ENCODE measurements around the gene MAPK7. TPM values are rescaled to one million over a fixed set of nuclear protein-coding genes. Genes with fewer than 3 reads are reported as not detected.
A peak's percentile ranks its signal among the peaks of the same experiment; 100 is the strongest.

MAPK7 gene
- total and polyA plus RNA-seq, 9 of the 15 experiments (the other 6 are each of a cell fraction or from before 2014, with no cell fraction given) = 0.46 to 7.5 (median 2.5) TPM

DNA sequence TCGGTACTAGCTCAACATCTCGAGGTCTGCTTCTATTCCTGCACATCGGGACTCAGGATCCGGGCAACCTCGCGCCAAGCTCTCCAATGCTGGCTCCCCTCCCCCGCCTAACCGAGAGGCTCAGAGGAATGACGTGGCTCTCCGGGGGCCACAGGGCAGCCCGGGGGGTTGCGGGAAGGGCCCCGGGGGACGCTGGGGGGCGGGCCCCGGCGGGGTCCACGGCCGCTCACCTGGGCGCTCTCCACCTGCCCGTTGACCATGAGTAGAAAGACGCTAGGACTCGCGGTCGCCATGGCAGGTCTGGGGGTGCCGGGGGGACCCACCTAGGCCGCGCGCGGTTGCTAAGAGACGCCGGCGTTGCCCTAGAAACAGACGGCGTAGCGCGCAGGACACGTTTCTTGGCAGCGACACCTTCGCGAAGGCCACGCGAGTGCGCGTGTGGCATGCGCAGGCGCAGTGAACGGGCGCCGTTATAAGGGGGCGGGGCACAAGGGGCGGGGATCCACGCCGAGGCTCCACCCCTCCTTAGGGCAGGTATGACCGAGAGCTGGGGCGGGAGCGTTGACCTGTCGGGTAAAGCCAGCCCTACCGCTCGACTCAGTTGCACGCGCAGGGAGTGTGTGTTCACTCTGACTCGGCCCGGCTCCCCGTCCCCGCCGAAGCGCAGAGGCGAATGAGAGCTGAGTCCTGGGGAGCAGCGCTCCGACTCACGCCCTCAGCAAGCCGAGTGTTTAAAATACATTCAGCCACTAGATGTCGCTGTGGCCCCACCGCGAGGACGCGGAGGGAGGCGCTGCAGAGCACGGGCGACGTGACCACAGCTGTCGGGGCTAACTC is 15.8 kb upstream of the MAPK7 start, which contains the start of gene B9D1 (continued):
- TF ChIP-seq ZNF263 (CRISPR knock-in tag; IDR thresholded peaks at IDR 0.05; ENCODE audit: borderline replicate concordance) (peak; percentile 64), ETV1 (tag; conservative IDR thresholded peaks at IDR 0.05; ENCODE audit: low read depth) (no peak), GABPB1 (CRISPR knock-in tag; IDR thresholded peaks at IDR 0.05) (peak; percentile 66), HMG20A (CRISPR knock-in tag; conservative IDR thresholded peaks at IDR 0.05) (no peak), NCOA4 (IDR thresholded peaks at IDR 0.05; ENCODE audit: partially characterized antibody) (no peak), SRF (CRISPR knock-in tag; IDR thresholded peaks at IDR 0.05) (no peak), ZNF316 (IDR thresholded peaks at IDR 0.05) (no peak), FOXJ2 (tag; IDR thresholded peaks at IDR 0.05) (peak; percentile 62; the same call in 1 of the 2 replicates), LEF1 (IDR thresholded peaks at IDR 0.05) (no peak), NCOR1 (IDR thresholded peaks at IDR 0.05) (no peak), ZNF785 (CRISPR knock-in tag; IDR thresholded peaks at IDR 0.05) (no peak), GATA2 (CRISPR knock-in tag; IDR thresholded peaks at IDR 0.05) (no peak), ZNF668 (CRISPR knock-in tag; IDR thresholded peaks at IDR 0.05) (no peak), ATF3 (IDR thresholded peaks at IDR 0.05) (peak; percentile 47), ATF3 (CRISPR knock-in tag; conservative IDR thresholded peaks at IDR 0.05) (no peak), CHD2 (IDR thresholded peaks at IDR 0.05; ENCODE audit: low read depth, low read length) (no peak), PTRF (tag; IDR thresholded peaks at IDR 0.05) (no peak), MEF2D (tag; conservative IDR thresholded peaks at IDR 0.05; ENCODE audit: low read depth) (no peak), ZNF778 (CRISPR knock-in tag; IDR thresholded peaks at IDR 0.05) (no peak), SMARCA5 (IDR thresholded peaks at IDR 0.05) (no peak), CBX8 (IDR thresholded peaks at IDR 0.05; ENCODE audit: borderline replicate concordance, extremely low read depth, low read depth, low read length, poor library complexity, severe bottlenecking) (no peak), TRIM28 (IDR thresholded peaks at IDR 0.05) (no peak), ERF (CRISPR knock-in tag; IDR thresholded peaks at IDR 0.05) (no peak), RBM17 (IDR thresholded peaks at IDR 0.05; ENCODE audit: borderline replicate concordance, low read depth, low read length) (no peak), FUS (optimal IDR thresholded peaks at IDR 0.05; ENCODE audit: low read depth, low read length) (no peak), TARDBP (IDR thresholded peaks at IDR 0.05) (no peak)
- TF ChIP-seq, protein P1, sequence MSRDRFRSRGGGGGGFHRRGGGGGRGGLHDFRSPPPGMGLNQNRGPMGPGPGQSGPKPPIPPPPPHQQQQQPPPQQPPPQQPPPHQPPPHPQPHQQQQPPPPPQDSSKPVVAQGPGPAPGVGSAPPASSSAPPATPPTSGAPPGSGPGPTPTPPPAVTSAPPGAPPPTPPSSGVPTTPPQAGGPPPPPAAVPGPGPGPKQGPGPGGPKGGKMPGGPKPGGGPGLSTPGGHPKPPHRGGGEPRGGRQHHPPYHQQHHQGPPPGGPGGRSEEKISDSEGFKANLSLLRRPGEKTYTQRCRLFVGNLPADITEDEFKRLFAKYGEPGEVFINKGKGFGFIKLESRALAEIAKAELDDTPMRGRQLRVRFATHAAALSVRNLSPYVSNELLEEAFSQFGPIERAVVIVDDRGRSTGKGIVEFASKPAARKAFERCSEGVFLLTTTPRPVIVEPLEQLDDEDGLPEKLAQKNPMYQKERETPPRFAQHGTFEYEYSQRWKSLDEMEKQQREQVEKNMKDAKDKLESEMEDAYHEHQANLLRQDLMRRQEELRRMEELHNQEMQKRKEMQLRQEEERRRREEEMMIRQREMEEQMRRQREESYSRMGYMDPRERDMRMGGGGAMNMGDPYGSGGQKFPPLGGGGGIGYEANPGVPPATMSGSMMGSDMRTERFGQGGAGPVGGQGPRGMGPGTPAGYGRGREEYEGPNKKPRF (IDR thresholded peaks at IDR 0.05; ENCODE audit: low read depth, low read length) = no peak
- TF ChIP-seq, protein P2, sequence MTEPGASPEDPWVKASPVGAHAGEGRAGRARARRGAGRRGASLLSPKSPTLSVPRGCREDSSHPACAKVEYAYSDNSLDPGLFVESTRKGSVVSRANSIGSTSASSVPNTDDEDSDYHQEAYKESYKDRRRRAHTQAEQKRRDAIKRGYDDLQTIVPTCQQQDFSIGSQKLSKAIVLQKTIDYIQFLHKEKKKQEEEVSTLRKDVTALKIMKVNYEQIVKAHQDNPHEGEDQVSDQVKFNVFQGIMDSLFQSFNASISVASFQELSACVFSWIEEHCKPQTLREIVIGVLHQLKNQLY (CRISPR knock-in tag; conservative IDR thresholded peaks at IDR 0.05) = no peak

Data from K562 (cell line).